Neural cell (in vitro differentiated cells): ENCODE measurements around the gene SH3PXD2A.

Experiments used
- CTCF ChIP-seq: fragments of 450-650 bp; IDR thresholded peaks from 2 replicates; pipeline ENCODE4 v1.5.1; 2014; ENCODE audit warnings: antibody characterized with exemption, mild to moderate bottlenecking, moderate library complexity; ENCODE audit not compliant: poor library complexity, severe bottlenecking
- EZH2 ChIP-seq: fragments of 200-600, 300-800 bp; shearing (Covaris generic), sonication (generic); IDR thresholded peaks from 2 replicates; pipeline ENCODE4 v1.6.1; 2014; ENCODE audit warnings: antibody characterized with exemption, low read length, borderline replicate concordance, mild to moderate bottlenecking; ENCODE audit not compliant: insufficient read depth, poor library complexity, severe bottlenecking
- POLR2AphosphoS5 ChIP-seq: IDR thresholded peaks from 2 replicates; pipeline ENCODE4 v1.6.1; 2012
- RAD21 ChIP-seq: fragments of 450-650 bp; conservative IDR thresholded peaks from 2 replicates; pipeline ENCODE4 v1.6.1; 2014; ENCODE audit warnings: antibody characterized with exemption, mild to moderate bottlenecking, moderate library complexity

GRCh38 chr10:103564116-103564501, 291.3 kb downstream of the SH3PXD2A start:
- TF ChIP-seq POLR2AphosphoS5 (no peak), CTCF (no peak), RAD21 (no peak), EZH2 (no peak)
